ENCODE measurements around the gene GJB3.

The GJB3 gene

DNA sequence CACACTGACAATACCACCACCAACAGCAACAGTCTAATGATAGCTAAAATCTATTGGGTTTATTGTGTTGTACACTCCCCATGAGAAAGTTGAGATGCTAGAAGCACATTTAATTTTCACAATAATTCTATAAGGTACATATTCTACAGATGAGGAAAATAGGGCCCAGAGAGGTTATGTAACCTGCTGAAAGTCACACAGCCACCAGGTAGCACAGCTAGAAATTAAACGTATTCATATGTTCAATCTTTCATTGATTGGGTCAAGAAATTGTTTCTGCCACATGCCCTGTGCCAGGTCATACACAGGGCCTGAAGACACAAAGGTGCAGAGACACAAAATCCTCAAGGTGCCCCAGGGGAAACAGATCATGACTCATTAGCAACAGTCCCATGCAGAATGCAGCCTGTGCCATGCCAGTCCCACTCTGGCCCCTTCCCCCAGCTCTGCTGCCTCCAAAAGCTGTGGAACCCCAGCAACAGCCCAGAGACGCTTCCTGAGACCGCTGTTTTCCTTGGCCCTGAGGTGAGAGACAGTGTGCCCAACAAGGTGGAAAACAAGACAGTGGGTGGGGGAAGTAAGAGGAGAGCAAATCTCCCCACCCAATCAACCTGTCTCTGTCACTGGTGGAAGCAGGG is 43.9 kb downstream of the GJB3 start:
- no peak for DNase-seq (ENCODE audit: low spot score)
- ChIA-PET CTCF (no interaction called here), POLR2A (ENCODE audit: low non-redundant PET) (no interaction called here)

DNA sequence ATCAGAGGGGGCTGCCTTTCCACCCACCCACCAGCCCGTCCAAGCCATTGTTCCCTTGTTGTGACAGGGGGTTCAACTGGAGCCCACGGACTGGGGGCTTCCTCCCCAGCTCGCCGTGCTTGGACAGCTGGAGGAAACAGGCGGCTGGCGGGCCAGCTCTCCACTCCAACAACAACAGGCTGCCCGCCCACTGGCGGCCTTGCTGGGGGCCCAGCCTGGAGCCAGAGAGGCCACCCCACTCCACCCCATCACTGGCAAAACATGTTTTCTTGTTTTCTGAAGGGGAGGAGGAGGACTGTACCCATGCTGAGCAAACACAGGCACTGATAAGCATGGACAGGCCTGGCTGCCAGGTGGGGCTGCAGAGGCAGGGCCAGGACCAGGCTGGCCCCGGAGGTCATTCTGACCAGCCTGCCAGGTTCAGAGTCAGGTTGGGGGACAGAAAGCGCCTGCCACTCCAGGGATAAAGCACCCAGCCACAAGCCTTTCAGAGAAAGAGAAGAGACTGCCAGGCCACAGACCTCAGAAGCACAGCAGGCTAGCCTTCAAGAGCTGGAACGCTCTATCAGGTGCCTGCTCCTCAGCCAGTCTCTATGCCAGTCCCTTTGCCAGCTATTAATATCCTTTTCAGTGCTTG is 44.6 kb downstream of the GJB3 start:
- POLR2A ChIA-PET (ENCODE audit: low non-redundant PET) = no interaction called here
- TF ChIP-seq, protein P1, sequence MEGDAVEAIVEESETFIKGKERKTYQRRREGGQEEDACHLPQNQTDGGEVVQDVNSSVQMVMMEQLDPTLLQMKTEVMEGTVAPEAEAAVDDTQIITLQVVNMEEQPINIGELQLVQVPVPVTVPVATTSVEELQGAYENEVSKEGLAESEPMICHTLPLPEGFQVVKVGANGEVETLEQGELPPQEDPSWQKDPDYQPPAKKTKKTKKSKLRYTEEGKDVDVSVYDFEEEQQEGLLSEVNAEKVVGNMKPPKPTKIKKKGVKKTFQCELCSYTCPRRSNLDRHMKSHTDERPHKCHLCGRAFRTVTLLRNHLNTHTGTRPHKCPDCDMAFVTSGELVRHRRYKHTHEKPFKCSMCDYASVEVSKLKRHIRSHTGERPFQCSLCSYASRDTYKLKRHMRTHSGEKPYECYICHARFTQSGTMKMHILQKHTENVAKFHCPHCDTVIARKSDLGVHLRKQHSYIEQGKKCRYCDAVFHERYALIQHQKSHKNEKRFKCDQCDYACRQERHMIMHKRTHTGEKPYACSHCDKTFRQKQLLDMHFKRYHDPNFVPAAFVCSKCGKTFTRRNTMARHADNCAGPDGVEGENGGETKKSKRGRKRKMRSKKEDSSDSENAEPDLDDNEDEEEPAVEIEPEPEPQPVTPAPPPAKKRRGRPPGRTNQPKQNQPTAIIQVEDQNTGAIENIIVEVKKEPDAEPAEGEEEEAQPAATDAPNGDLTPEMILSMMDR (conservative IDR thresholded peaks at IDR 0.05; ENCODE audit: low read depth) = no peak
- H3K27ac ChIP-seq = no peak overlapping the region
- CTCF ChIA-PET = no interaction called here
- DNase-seq (ENCODE audit: low spot score) = no peak

More for the DNA sequence above, 43.9 kb downstream of the GJB3 start:
- H3K27ac ChIP-seq = no peak overlapping the region
- TF ChIP-seq, protein P1 (conservative IDR thresholded peaks at IDR 0.05; ENCODE audit: low read depth) = no peak

DNA sequence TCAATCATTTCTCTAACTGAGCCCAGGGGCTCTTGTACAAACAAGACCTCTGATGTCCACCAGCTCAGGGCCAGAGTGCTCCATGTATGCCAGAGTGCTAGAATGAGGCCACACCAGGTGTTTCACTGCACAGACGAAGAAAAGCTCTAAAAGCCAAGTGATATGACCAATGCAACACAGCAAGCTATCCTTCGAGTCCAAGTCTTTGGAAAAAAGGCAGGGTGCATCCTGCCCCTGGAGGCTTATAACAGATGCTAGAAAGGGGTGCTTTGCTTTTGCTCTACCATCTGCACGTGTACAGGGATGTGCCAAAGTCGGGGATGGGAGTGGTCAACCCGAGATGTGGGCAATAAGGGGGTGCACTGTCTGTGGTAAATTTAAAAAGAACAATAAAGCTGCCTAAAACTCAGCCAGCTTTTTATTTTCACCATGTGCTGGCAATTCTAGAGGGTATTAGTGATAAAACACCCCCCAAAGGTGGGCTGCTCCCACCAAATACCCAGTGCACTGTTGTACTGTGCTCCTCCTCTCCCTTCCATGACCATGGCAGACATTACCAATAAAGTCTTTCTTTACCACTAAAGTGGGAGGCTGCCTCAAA is 46.4 kb downstream of the GJB3 start:
- CTCF ChIA-PET = no interaction called here
- POLR2A ChIA-PET (ENCODE audit: low non-redundant PET) = no interaction called here
- no peak for DNase-seq (ENCODE audit: low spot score)

DNA sequence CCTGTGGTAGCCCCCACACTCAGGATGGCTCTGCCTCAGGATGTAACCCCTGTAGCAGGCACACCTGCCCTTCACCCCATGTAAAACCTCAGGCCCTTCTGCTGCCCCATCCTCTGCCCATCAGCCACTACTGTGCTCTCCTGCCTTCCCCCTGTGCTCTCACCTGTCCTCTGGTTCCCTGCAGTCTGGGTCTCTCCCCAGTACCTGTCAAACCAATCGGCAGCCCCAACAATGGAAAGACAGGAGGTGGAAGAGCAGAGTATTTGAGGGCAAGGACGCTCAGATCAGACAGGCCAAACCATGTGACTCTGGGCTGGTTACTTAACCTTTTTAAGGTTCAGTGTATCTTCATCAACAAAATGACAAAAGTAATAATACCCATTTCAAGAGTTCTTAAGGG is 47.6 kb downstream of the GJB3 start:
- H3K27ac ChIP-seq = no peak overlapping the region
- POLR2A ChIA-PET (ENCODE audit: low non-redundant PET) = no interaction called here
- CTCF ChIA-PET = no interaction called here
- no peak for DNase-seq (ENCODE audit: low spot score)
- TF ChIP-seq, protein P1 (conservative IDR thresholded peaks at IDR 0.05; ENCODE audit: low read depth) = no peak

More for the DNA sequence above, 46.4 kb downstream of the GJB3 start:
- TF ChIP-seq, protein P1 (conservative IDR thresholded peaks at IDR 0.05; ENCODE audit: low read depth) = no peak
- H3K27ac ChIP-seq = no peak overlapping the region

DNA sequence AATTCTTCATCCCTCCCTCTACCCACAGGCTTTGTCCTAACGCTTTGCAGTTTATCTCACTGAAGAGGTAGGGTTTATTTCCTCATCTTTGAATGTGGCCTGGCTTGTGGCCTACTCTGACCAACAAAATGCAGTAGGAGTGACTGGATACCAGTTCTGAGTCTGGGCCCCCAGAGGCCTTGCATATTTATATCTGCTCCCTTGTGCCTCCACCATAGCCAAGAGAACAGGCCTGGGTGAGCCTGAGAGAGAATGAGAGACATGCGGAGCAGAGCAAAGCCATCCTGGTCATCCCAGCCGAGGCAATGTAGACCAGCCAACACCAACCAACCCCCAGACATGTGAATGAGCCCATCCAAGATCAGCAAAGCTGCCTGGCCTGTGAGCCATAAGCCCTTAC is 48.2 kb downstream of the GJB3 start:
- DNase-seq (ENCODE audit: low spot score) = no peak
- POLR2A ChIA-PET (ENCODE audit: low non-redundant PET) = no interaction called here
- no peak overlapping the region for H3K27ac ChIP-seq
- TF ChIP-seq, protein P1 (conservative IDR thresholded peaks at IDR 0.05; ENCODE audit: low read depth) = no peak
- CTCF ChIA-PET = interaction anchor here (1.0 kb wide), 1 partner anchor 23 kb away, joined by 3 read pairs; no protein-coding TSS in a partner anchor

DNA sequence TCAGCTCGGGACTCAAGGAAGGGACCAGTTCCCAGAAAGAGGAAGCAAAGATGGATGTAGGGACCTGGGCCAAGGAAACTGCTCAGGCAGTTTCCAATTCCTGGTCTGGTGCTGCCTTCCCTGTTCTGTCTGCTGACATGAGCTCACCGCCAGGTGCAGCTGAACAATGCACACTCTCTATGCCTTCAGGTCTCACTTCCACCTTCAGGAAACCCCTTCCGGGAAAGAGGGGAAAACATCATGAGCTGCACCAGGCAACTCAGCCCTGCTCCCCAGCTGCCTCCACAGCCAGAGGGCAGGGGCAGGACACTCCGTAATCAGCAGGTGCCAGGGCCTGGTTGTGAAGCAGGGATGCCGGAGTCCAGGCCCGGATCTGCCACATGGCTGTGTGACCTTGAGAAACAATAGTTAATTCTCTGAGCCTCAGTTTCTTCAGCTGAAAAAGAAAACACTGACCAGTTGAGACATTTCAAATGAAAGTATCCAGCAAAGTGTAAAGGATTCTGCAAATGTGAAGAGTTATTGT is 50.8 kb downstream of the GJB3 start:
- CTCF ChIA-PET = interaction anchor here (1.0 to 1.2 kb wide), 2 partner anchors 21 to 28 kb away, joined by 5 to 7 read pairs; partner anchors contain the start of gene SMIM12
- POLR2A ChIA-PET (ENCODE audit: low non-redundant PET) = no interaction called here
- no peak for DNase-seq (ENCODE audit: low spot score)

More for the DNA sequence above, 50.8 kb downstream of the GJB3 start:
- TF ChIP-seq, protein P1 (conservative IDR thresholded peaks at IDR 0.05; ENCODE audit: low read depth) = no peak
- H3K27ac ChIP-seq = no peak overlapping the region

Data from RWPE1 (cell line).